Chondrocyte (in vitro differentiated cells): ENCODE data around the gene KCNJ12. TPM values are rescaled to one million over a fixed set of nuclear protein-coding genes. Genes with fewer than 3 reads are reported as not detected.
"Not testable (repeated sequence)": the region's sequence is repeated elsewhere in the genome, so short reads cannot be mapped to it uniquely, and the experiment has no call there.

Experiments used
- DNase-seq: peaks from one replicate; pipeline ENCODE4 v3.0.0; 2021; ENCODE audit warnings: mixed read lengths, low spot score
- H3K27ac Mint-ChIP-seq: one replicate; pipeline ENCODE4 v1.8.0; 2021; ENCODE audit warnings: mild to moderate bottlenecking, moderate library complexity, mixed read lengths; ENCODE audit not compliant: unreplicated experiment
- H3K27me3 Mint-ChIP-seq: 2 replicates; pipeline ENCODE4 v1.8.0; 2021; ENCODE audit warnings: low read depth, mixed read lengths
- H3K36me3 Mint-ChIP-seq: 2 replicates; pipeline ENCODE4 v1.8.0; 2021; ENCODE audit warnings: low read depth, mixed read lengths
- H3K4me1 Mint-ChIP-seq: 2 replicates; pipeline ENCODE4 v1.8.0; 2021; ENCODE audit warnings: low read depth, mild to moderate bottlenecking, mixed read lengths
- H3K4me3 Mint-ChIP-seq: one replicate; pipeline ENCODE4 v1.8.0; 2021; ENCODE audit warnings: mild to moderate bottlenecking, moderate library complexity, mixed read lengths; ENCODE audit not compliant: unreplicated experiment
- H3K9me3 Mint-ChIP-seq: 2 replicates; pipeline ENCODE4 v1.8.0; 2021; ENCODE audit warnings: low read depth, mixed read lengths
- CTCF ChIP-seq: fragments of 200-600 bp; sonication (generic); IDR thresholded peaks from 2 replicates; pipeline ENCODE4 v1.5.0; 2021; ENCODE audit warnings: antibody characterized with exemption, mild to moderate bottlenecking, moderate library complexity
- total RNA-seq: library from RNA; stranded (reverse); gene quantifications from 3 replicates; pipeline ENCODE4 v1.2.1, GENCODE V29; 2021

The KCNJ12 gene
- total RNA-seq, 1 donor from 2014 or later: 2.5 TPM

- H3K27me3 Mint-ChIP-seq, H3K36me3 Mint-ChIP-seq, H3K4me1 Mint-ChIP-seq, H3K4me3 Mint-ChIP-seq, DNase-seq, H3K27ac Mint-ChIP-seq, H3K9me3 Mint-ChIP-seq: not testable (repeated sequence)
Measured at GRCh38 chr17:21436883-21437836, 61.0 kb downstream of the KCNJ12 start.

DNA sequence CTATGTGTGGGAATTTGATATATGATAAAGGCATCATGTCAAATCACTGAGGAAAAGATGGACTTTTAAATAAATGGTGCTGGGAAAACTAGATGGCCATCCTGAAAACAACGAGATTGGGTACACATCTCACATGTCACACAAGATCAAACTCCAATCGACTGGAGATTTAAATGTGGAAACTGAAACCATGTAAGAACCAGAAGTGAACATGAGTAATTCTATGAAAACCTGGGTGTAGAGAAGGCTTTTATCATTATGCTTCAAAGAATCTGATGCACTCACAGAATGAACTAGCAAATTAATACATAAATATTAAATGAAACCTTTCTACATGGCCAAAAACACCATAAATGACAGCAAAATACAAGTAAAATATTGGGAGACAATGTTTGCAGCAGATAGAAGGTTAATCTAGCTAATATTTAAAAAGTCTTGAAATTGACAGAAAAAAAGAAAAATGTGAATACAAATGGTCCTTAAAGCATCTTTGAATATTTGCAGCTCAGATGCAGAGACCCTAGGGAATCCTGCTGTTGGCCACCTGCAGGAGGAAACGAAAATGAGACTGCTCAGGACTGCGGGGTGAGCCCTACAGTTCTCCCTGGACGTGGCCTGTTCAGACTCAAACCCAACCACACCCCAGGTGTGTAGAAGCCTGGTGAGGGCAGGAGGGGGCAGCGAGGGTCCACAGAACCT is 62.3 kb downstream of the KCNJ12 start:
- not testable (repeated sequence) for H3K27ac Mint-ChIP-seq, H3K9me3 Mint-ChIP-seq, H3K36me3 Mint-ChIP-seq, DNase-seq, H3K27me3 Mint-ChIP-seq, H3K4me3 Mint-ChIP-seq, H3K4me1 Mint-ChIP-seq

- not testable (repeated sequence) for H3K9me3 Mint-ChIP-seq, H3K27ac Mint-ChIP-seq, H3K27me3 Mint-ChIP-seq, H3K4me1 Mint-ChIP-seq, H3K4me3 Mint-ChIP-seq, H3K36me3 Mint-ChIP-seq, DNase-seq
Measured at GRCh38 chr17:21439015-21439336, 62.8 kb downstream of the KCNJ12 start.

- Mint-ChIP-seq H3K4me3 (no peak overlapping the region), H3K4me1 (peaks cover 4% of the 10 kb centered on the region), H3K9me3 (no peaks in the 10 kb centered on the region), H3K36me3 (no peaks in the 10 kb centered on the region), H3K27ac (no peak overlapping the region), H3K27me3 (peaks cover 2% of the 10 kb centered on the region)
- TF ChIP-seq CTCF: no peak
- DNase-seq: no peak
Measured at GRCh38 chr17:21445091-21445650, 69.0 kb downstream of the KCNJ12 start.

- not testable (repeated sequence) for H3K27ac Mint-ChIP-seq, H3K27me3 Mint-ChIP-seq
Measured at GRCh38 chr17:21447552-21447951, 71.4 kb downstream of the KCNJ12 start.

DNA sequence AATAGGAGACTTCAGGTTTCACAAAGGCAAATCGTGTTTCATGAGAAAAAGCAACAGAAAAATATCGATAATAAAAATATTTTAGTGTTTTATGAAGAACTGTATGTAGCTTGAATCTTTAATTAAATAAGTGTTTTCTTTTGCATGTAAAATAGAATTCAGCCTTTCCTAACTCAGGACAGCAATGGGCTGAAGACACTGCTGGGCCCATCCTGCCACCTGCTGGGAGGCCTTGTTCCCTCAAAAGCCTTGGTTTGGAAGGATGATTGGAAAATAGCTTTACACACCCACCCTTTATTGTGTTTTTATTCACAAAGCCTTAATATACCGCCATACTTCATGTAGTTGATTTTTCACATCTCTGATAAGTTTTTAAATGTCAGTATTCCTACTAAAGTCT is 73.7 kb downstream of the KCNJ12 start:
- DNase-seq: not testable (repeated sequence)

More at GRCh38 chr17:21447552-21447951, 71.4 kb downstream of the KCNJ12 start:
- H3K36me3 Mint-ChIP-seq, H3K4me3 Mint-ChIP-seq, H3K4me1 Mint-ChIP-seq, DNase-seq, H3K9me3 Mint-ChIP-seq: not testable (repeated sequence)

More for the DNA sequence above, 73.7 kb downstream of the KCNJ12 start:
- not testable (repeated sequence) for H3K4me3 Mint-ChIP-seq, H3K9me3 Mint-ChIP-seq, H3K27ac Mint-ChIP-seq, H3K36me3 Mint-ChIP-seq, H3K27me3 Mint-ChIP-seq
- TF ChIP-seq CTCF: peak; percentile 78
- H3K4me1 Mint-ChIP-seq: peaks cover 12% of the 10 kb centered on the region
